H1 (cell line): ENCODE data around the gene TFB2M. TPM values are rescaled to one million over a fixed set of nuclear protein-coding genes. Genes with fewer than 3 reads are reported as not detected.
A peak's percentile ranks its signal among the peaks of the same experiment; 100 is the strongest.

Experiments used
- CTCF ChIA-PET: fragments of 300-600 bp; sonication (Branson Sonifier 250); formaldehyde crosslinking; loops from one replicate; lab custom pipeline; 2021; ENCODE audit not compliant: partially characterized antibody; lab: Charles Lee
- POLR2A ChIA-PET: fragments of 300-600 bp; sonication (Branson Sonifier 250); formaldehyde crosslinking; loops from one replicate; lab custom pipeline; 2021; ENCODE audit warnings: inconsistent platforms; ENCODE audit not compliant: partially characterized antibody; lab: Charles Lee
- DNase-seq, 2 experiments: peaks; one replicate each; pipeline versions ENCODE4 v3.0.0 to v3.0.0-alpha.2; 2010 to 2022; ENCODE audit warnings: low spot score in 2 of 2, low read depth in 1 of 2, mixed read lengths in 1 of 2
- FAIRE-seq: peaks from 2 replicates; lab custom pipeline; 2011; peaks lifted over from hg19 to GRCh38; lab: Jason Lieb, UNC
- H2AFZ ChIP-seq: 2 replicates; pipeline ENCODE4 v1.8.1; 2012; ENCODE audit warnings: low read length, inconsistent platforms
- H2AK5ac ChIP-seq: 2 replicates; pipeline ENCODE4 v1.6.1; 2013; ENCODE audit warnings: low read depth, low read length
- H2BK120ac ChIP-seq: replicated peaks from 2 replicates; pipeline ENCODE3; 2013; ENCODE audit warnings: low read depth, low read length, inconsistent platforms
- H2BK12ac ChIP-seq: 2 replicates; pipeline ENCODE4 v1.6.1; 2013; ENCODE audit warnings: low read depth, low read length
- H2BK15ac ChIP-seq: 2 replicates; pipeline ENCODE4 v1.6.1; 2013; ENCODE audit warnings: low read length
- H2BK20ac ChIP-seq: 2 replicates; pipeline ENCODE4 v1.6.1; 2013; ENCODE audit warnings: low read length
- H2BK5ac ChIP-seq: 2 replicates; pipeline ENCODE4 v1.6.1; 2013; ENCODE audit warnings: low read depth, low read length
- H3K14ac ChIP-seq: 2 replicates; pipeline ENCODE4 v1.6.1; 2013; ENCODE audit warnings: inconsistent platforms; ENCODE audit not compliant: insufficient read length
- H3K18ac ChIP-seq: 2 replicates; pipeline ENCODE4 v1.6.1; 2013; ENCODE audit warnings: low read length; ENCODE audit errors: extremely low read depth
- H3K23ac ChIP-seq: 2 replicates; pipeline ENCODE4 v1.6.1; 2013; ENCODE audit warnings: inconsistent platforms; ENCODE audit not compliant: insufficient read length
- H3K23me2 ChIP-seq: 2 replicates; pipeline ENCODE4 v1.6.1; 2013; ENCODE audit warnings: low read depth, low read length
- H3K27ac ChIP-seq: 2 replicates; pipeline ENCODE4 v1.6.1; 2011; ENCODE audit warnings: low read depth, low read length, inconsistent platforms
- H3K27me3 ChIP-seq, 4 experiments: replicated peaks in 1 of 4; 1 replicate in 1 of 4; 2 replicates in 3 of 4; pipeline versions ENCODE4 v1.6.1 to v1.8.1; 2011 to 2013; ENCODE audit warnings: low read length in 3 of 4, mild to moderate bottlenecking in 3 of 4, inconsistent platforms in 2 of 4, mixed read lengths in 2 of 4, moderate library complexity in 1 of 4; ENCODE audit not compliant: control insufficient read depth in 3 of 4, insufficient read depth in 3 of 4; ENCODE audit errors: extremely low read depth in 1 of 4
- H3K36me3 ChIP-seq, 4 experiments: 2 replicates each; pipeline versions ENCODE4 v1.6.1 to v1.8.1; 2011 to 2013; ENCODE audit warnings: mild to moderate bottlenecking in 4 of 4, low read length in 3 of 4, moderate library complexity in 2 of 4, control low read depth in 1 of 4, inconsistent platforms in 1 of 4; ENCODE audit not compliant: insufficient read depth in 4 of 4, control insufficient read depth in 2 of 4
- H3K4ac ChIP-seq: replicated peaks from 2 replicates; pipeline ENCODE3; 2013; ENCODE audit warnings: low read length, low read depth, mixed read lengths, inconsistent platforms; ENCODE audit not compliant: insufficient read length
- H3K4me1 ChIP-seq, 4 experiments: replicated peaks in 1 of 4; 1 replicate in 1 of 4; 2 replicates in 3 of 4; pipeline versions ENCODE4 v1.6.1 to v1.8.1; 2011 to 2013; ENCODE audit warnings: low read length in 3 of 4, inconsistent platforms in 2 of 4, mixed read lengths in 1 of 4; ENCODE audit not compliant: insufficient read depth in 4 of 4, control insufficient read depth in 3 of 4
- H3K4me2 ChIP-seq, 2 experiments: 2 replicates each; pipeline versions ENCODE4 v1.6.1 to v1.8.1; 2011 to 2013; ENCODE audit warnings: low read depth in 2 of 2, low read length in 2 of 2, control low read depth in 1 of 2, inconsistent platforms in 1 of 2, mild to moderate bottlenecking in 1 of 2; ENCODE audit not compliant: insufficient read depth in 1 of 2
- H3K4me3 ChIP-seq, 4 experiments: fragments of 200-600, 300-600 bp in 1 of 4; sonication (generic), shearing (Covaris generic), sonication (Bioruptor Twin) in 1 of 4; 2 replicates each; pipeline versions ENCODE4 v1.5.1 to v1.8.1; 2011 to 2016; ENCODE audit warnings: low read length in 4 of 4, low read depth in 3 of 4, control low read depth in 2 of 4, inconsistent platforms in 2 of 4, mild to moderate bottlenecking in 2 of 4, mixed read lengths in 1 of 4, moderate library complexity in 1 of 4; ENCODE audit not compliant: insufficient read depth in 2 of 4; ENCODE audit errors: extremely low read depth in 1 of 4
- H3K56ac ChIP-seq: replicated peaks from 2 replicates; pipeline ENCODE3; 2013; ENCODE audit warnings: low read depth, mild to moderate bottlenecking, mixed read lengths, low read length, inconsistent platforms; ENCODE audit not compliant: insufficient read length
- H3K79me1 ChIP-seq: 2 replicates; pipeline ENCODE4 v1.6.1; 2013; ENCODE audit warnings: low read depth, low read length, control low read depth
- H3K79me2 ChIP-seq, 2 experiments: 2 replicates each; pipeline versions ENCODE4 v1.6.1 to v1.8.1; 2012 to 2013; ENCODE audit warnings: low read length in 2 of 2, mild to moderate bottlenecking in 2 of 2, inconsistent platforms in 1 of 2; ENCODE audit not compliant: insufficient read depth in 2 of 2, control insufficient read depth in 1 of 2
- H3K9ac ChIP-seq, 4 experiments: replicated peaks in 1 of 4; 1 replicate in 1 of 4; 2 replicates in 3 of 4; pipeline versions ENCODE4 v1.6.1 to v1.8.1; 2011 to 2013; ENCODE audit warnings: low read depth in 3 of 4, low read length in 3 of 4, control low read depth in 2 of 4, mild to moderate bottlenecking in 2 of 4, moderate library complexity in 2 of 4, inconsistent platforms in 1 of 4; ENCODE audit errors: extremely low read depth in 1 of 4
- H3K9me3 ChIP-seq, 2 experiments: 2 replicates each; pipeline versions ENCODE4 v1.6.1 to v1.8.1; 2012 to 2013; ENCODE audit warnings: mild to moderate bottlenecking in 2 of 2, moderate library complexity in 2 of 2, control low read depth in 1 of 2, inconsistent platforms in 1 of 2, low read depth in 1 of 2, low read length in 1 of 2, mixed read lengths in 1 of 2; ENCODE audit not compliant: insufficient read depth in 2 of 2
- H4K20me1 ChIP-seq, 2 experiments: replicated peaks in 1 of 2; 2 replicates each; pipeline versions ENCODE3 to v1.8.1; 2011 to 2013; ENCODE audit warnings: inconsistent platforms in 2 of 2, low read length in 2 of 2, mild to moderate bottlenecking in 1 of 2; ENCODE audit not compliant: insufficient read depth in 2 of 2, control insufficient read depth in 1 of 2
- H4K5ac ChIP-seq: 2 replicates; pipeline ENCODE4 v1.6.1; 2013; ENCODE audit warnings: low read length, low read depth, mixed read lengths, inconsistent platforms; ENCODE audit not compliant: insufficient read length
- H4K8ac ChIP-seq: 2 replicates; pipeline ENCODE4 v1.8.0; 2013; ENCODE audit warnings: mild to moderate bottlenecking, moderate library complexity, low read length, inconsistent platforms; ENCODE audit not compliant: insufficient read depth; ENCODE audit errors: extremely low read depth
- H4K91ac ChIP-seq: replicated peaks from 2 replicates; pipeline ENCODE3; 2013; ENCODE audit warnings: low read length, mixed read lengths, inconsistent platforms; ENCODE audit not compliant: insufficient read length
- SUZ12 ChIP-seq: fragments of 200-600 bp; sonication (generic); IDR thresholded peaks from 2 replicates; pipeline ENCODE4 v1.6.1; 2012; ENCODE audit warnings: mild to moderate bottlenecking, inconsistent platforms, low read length, moderate library complexity, mixed read lengths
- WGBS, 2 experiments: shearing (Covaris generic) in 1 of 2; methylation state at CpG; one replicate each; pipeline versions ENCODE4 v1.1.6 to v1.1.7; 2013 to 2015; ENCODE audit warnings: low lambda C conversion rate in 2 of 2, mixed read lengths in 2 of 2, inconsistent platforms in 1 of 2, low coverage in 1 of 2, missing lambda C conversion rate in 1 of 2; ENCODE audit not compliant: insufficient replicate concordance in 2 of 2, insufficient coverage in 1 of 2, insufficient read length in 1 of 2; ENCODE audit errors: extremely low coverage in 1 of 2, missing lambda C conversion rate in 1 of 2; 5-methylcytosine and 5-hydroxymethylcytosine counted together
- polyA plus RNA-seq, 7 experiments: library from polyadenylated mRNA; depleted of rRNA in 3 of 7; stranded (reverse) in 5 of 7; unstranded in 2 of 7; fragments of >200 nt in 5 of 7; fragments of 200-250 nt in 2 of 7; gene quantifications; 1 replicate in 5 of 7; 2 replicates in 1 of 7; 4 replicates in 1 of 7; pipeline versions ENCODE4 v1.2.1 to v1.2.3, GENCODE V29; 2011 to 2013; ENCODE audit warnings: missing spikeins in 2 of 7, mixed read lengths in 2 of 7
- total RNA-seq: library from RNA; stranded (reverse); fragmentation: NEBNext Ultra II Directional; extraction: Animal tissue kit (Norgen Biotek cat#: 25700); gene quantifications from 2 replicates; pipeline ENCODE4 v1.2.1, GENCODE V29; 2021
- TF ChIP-seq, protein P1 (sequence below), 3 experiments: IDR thresholded peaks; 1 replicate in 2 of 3; 2 replicates in 1 of 3; pipeline versions ENCODE4 v1.5.1 to v1.6.1; 2011; ENCODE audit warnings: low read length in 3 of 3, mild to moderate bottlenecking in 3 of 3, inconsistent platforms in 2 of 3, low read depth in 1 of 3, moderate library complexity in 1 of 3; ENCODE audit not compliant: insufficient read depth in 1 of 3; ENCODE audit errors: control extremely low read depth in 1 of 3

Gene TFB2M
- total and polyA plus RNA-seq, 2 of the 8 experiments (the other 6 are each of a cell fraction or from before 2014, with no cell fraction given): 10.4 to 22.0 TPM

GRCh38 chr1:246532519-246532918 lies 33.5 kb downstream of the TFB2M start:
- H3K4me1 ChIP-seq: no peaks in the 10 kb centered on the region
- no peak overlapping the region for H4K8ac ChIP-seq
- H3K36me3 ChIP-seq: no peaks in the 10 kb centered on the region
- no peak overlapping the region for H3K23ac ChIP-seq
- H4K5ac ChIP-seq: no peak overlapping the region
- no peak overlapping the region for H2BK20ac ChIP-seq
- no peak overlapping the region for H2BK15ac ChIP-seq
- H3K27ac ChIP-seq: no peak overlapping the region
- no peak overlapping the region for H3K4me2 ChIP-seq
- no peak overlapping the region for H3K4ac ChIP-seq
- no peak overlapping the region for H4K91ac ChIP-seq
- H3K79me2 ChIP-seq: no peaks in the 10 kb centered on the region
- no peak overlapping the region for H3K56ac ChIP-seq
- FAIRE-seq: no peak
- 44% methylated on average over 1 of the region's 1 CpG; no CpG with 5 or more reads in 1 of the 2 experiments for WGBS, 2 experiments
- H3K27me3 ChIP-seq: no peaks in the 10 kb centered on the region
- no peak overlapping the region for H3K14ac ChIP-seq
- POLR2A ChIA-PET: no interaction called here
- no peak for DNase-seq
- H3K79me1 ChIP-seq: no peaks in the 10 kb centered on the region
- TF ChIP-seq, protein P1, sequence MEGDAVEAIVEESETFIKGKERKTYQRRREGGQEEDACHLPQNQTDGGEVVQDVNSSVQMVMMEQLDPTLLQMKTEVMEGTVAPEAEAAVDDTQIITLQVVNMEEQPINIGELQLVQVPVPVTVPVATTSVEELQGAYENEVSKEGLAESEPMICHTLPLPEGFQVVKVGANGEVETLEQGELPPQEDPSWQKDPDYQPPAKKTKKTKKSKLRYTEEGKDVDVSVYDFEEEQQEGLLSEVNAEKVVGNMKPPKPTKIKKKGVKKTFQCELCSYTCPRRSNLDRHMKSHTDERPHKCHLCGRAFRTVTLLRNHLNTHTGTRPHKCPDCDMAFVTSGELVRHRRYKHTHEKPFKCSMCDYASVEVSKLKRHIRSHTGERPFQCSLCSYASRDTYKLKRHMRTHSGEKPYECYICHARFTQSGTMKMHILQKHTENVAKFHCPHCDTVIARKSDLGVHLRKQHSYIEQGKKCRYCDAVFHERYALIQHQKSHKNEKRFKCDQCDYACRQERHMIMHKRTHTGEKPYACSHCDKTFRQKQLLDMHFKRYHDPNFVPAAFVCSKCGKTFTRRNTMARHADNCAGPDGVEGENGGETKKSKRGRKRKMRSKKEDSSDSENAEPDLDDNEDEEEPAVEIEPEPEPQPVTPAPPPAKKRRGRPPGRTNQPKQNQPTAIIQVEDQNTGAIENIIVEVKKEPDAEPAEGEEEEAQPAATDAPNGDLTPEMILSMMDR (IDR thresholded peaks at IDR 0.05; ENCODE audit: control extremely low read depth in 1 of 3, insufficient read depth in 1 of 3, low read depth in 1 of 3, low read length in 3 of 3): peak in 1 of 3 experiments; percentile 31; a peak in 1 of 4 replicates
- TF ChIP-seq SUZ12: no peak
- TF ChIP-seq, all 59 proteins: peak for 1
- H3K9me3 ChIP-seq: peaks cover 9 to 10% of the 10 kb centered on the region in 2 experiments
- H3K4me3 ChIP-seq: no peak overlapping the region
- H2BK120ac ChIP-seq: no peak overlapping the region
- H2AK5ac ChIP-seq: no peak overlapping the region
- H2BK5ac ChIP-seq: no peak overlapping the region
- no peak overlapping the region for H2AFZ ChIP-seq
- no peak overlapping the region for H3K18ac ChIP-seq
- CTCF ChIA-PET: interaction anchor here (0.5 to 1.7 kb wide), 6 partner anchors 8 to 248 kb away, joined by 3 to 5 read pairs (median 3); partner anchors contain the start of gene TFB2M
- H3K23me2 ChIP-seq: no peaks in the 10 kb centered on the region
- H2BK12ac ChIP-seq: no peak overlapping the region
- no peaks in the 10 kb centered on the region for H4K20me1 ChIP-seq
- H3K9ac ChIP-seq: no peak overlapping the region
